Gastroesophageal sphincter (tissue), 4 donors: ENCODE data around the gene GUCA2B. TPM values are rescaled to one million over a fixed set of nuclear protein-coding genes. Genes with fewer than 3 reads are reported as not detected.

Source experiments
- ATAC-seq: fragments of 150-250 bp; one replicate; pipeline ENCODE4 v1.9.1; 2016; ENCODE audit warnings: mild to moderate bottlenecking, moderate library complexity
- H3K27ac ChIP-seq, 4 donors: fragments of 200-600 bp; sonication (generic) in 3 of 4; 1 replicate in 3 of 4; 2 replicates in 1 of 4; pipeline ENCODE4 v1.5.1; 2016 to 2019
- H3K27me3 ChIP-seq: fragments of 200-600 bp; sonication (generic); one replicate; pipeline ENCODE4 v1.5.1; 2019
- H3K36me3 ChIP-seq, 2 donors: fragments of 200-600 bp; sonication (generic); one replicate each; pipeline ENCODE4 v1.5.1; 2019; ENCODE audit warnings: control low read depth in 1 of 2
- H3K4me1 ChIP-seq, 3 donors: fragments of 200-600 bp; sonication (generic); 1 replicate in 2 of 3; 2 replicates in 1 of 3; pipeline ENCODE4 v1.5.1; 2016 to 2019; ENCODE audit warnings: control low read depth in 2 of 3
- H3K4me3 ChIP-seq, 2 donors: fragments of 200-600 bp; sonication (generic); one replicate each; pipeline ENCODE4 v1.5.1; 2019; ENCODE audit warnings: mild to moderate bottlenecking in 1 of 2, moderate library complexity in 1 of 2
- H3K9me3 ChIP-seq, 3 donors: fragments of 200-600 bp; sonication (generic); one replicate each; pipeline ENCODE4 v1.5.1; 2017 to 2019; ENCODE audit warnings: control low read depth in 2 of 3
- CTCF ChIP-seq, 4 experiments: fragments of 200-600 bp in 2 of 4; fragments of 450-650 bp in 2 of 4; sonication (generic) in 1 of 4; IDR thresholded peaks; one replicate each; pipeline ENCODE4 v1.5.1; 2017 to 2019; ENCODE audit warnings: antibody characterized with exemption in 4 of 4, mild to moderate bottlenecking in 2 of 4, moderate library complexity in 2 of 4
- EP300 ChIP-seq: sonication (generic); formaldehyde crosslinking; IDR thresholded peaks from one replicate; pipeline ENCODE4 v1.6.1; 2017; ENCODE audit warnings: antibody characterized with exemption, mild to moderate bottlenecking
- POLR2A ChIP-seq, 2 donors: fragments of 450-650 bp; IDR thresholded peaks; one replicate each; pipeline ENCODE4 v1.6.1; 2017; ENCODE audit warnings: antibody characterized with exemption in 2 of 2, mild to moderate bottlenecking in 2 of 2, moderate library complexity in 1 of 2
- POLR2AphosphoS5 ChIP-seq: sonication (generic); formaldehyde crosslinking; IDR thresholded peaks from one replicate; pipeline ENCODE4 v1.6.1; 2017; ENCODE audit warnings: antibody characterized with exemption
- WGBS, 2 donors: methylation state at CpG; one replicate each; pipeline ENCODE4 v1.1.5; 2018; ENCODE audit warnings: low coverage in 1 of 2; 5-methylcytosine and 5-hydroxymethylcytosine counted together
- total RNA-seq, 4 donors: library from RNA; depleted of rRNA; stranded (reverse); fragments of >200 nt; gene quantifications; one replicate each; pipeline ENCODE4 v1.1.0, GENCODE V29; 2016

Gene GUCA2B
- total RNA-seq, 4 donors from 2014 or later: not detected

- no peak for ATAC-seq
- no peaks in the 10 kb centered on the region for H3K27me3 ChIP-seq
- H3K4me3 ChIP-seq: no peak overlapping the region
- peaks cover 0 to 59% of the 10 kb centered on the region in 2 donors for H3K36me3 ChIP-seq
- no peak overlapping the region for H3K27ac ChIP-seq
- H3K9me3 ChIP-seq: no peaks in the 10 kb centered on the region
- WGBS, 2 donors: 100% methylated on average over 3 of the region's 3 CpGs
- H3K4me1 ChIP-seq: no peaks in the 10 kb centered on the region
- TF ChIP-seq EP300: no peak
- TF ChIP-seq CTCF (IDR thresholded peaks at IDR 0.05): no peak
- TF ChIP-seq POLR2AphosphoS5: no peak
- TF ChIP-seq POLR2A (IDR thresholded peaks at IDR 0.05): no peak
These were observed 42.6 kb downstream of the GUCA2B start for GRCh38 chr1:42195841-42196240.

GRCh38 chr1:42198251-42198650, 45.0 kb downstream of the GUCA2B start:
- Histone ChIP-seq H3K4me3 (no peak overlapping the region), H3K27me3 (no peaks in the 10 kb centered on the region), H3K4me1 (no peaks in the 10 kb centered on the region), H3K36me3 (peaks cover 0 to 62% of the 10 kb centered on the region in 2 donors), H3K9me3 (no peaks in the 10 kb centered on the region), H3K27ac (no peak overlapping the region)
- ATAC-seq: no peak
- no peak for TF ChIP-seq POLR2A (IDR thresholded peaks at IDR 0.05)
- TF ChIP-seq EP300: no peak
- no peak for TF ChIP-seq POLR2AphosphoS5
- TF ChIP-seq CTCF (IDR thresholded peaks at IDR 0.05): no peak
- WGBS, 2 donors: 83 to 91% methylated on average over 5 of the region's 5 CpGs

GRCh38 chr1:42201986-42202385, 48.8 kb downstream of the GUCA2B start:
- Histone ChIP-seq H3K4me1 (no peaks in the 10 kb centered on the region), H3K27ac (no peak overlapping the region), H3K36me3 (peaks cover 0 to 35% of the 10 kb centered on the region in 2 donors), H3K9me3 (no peaks in the 10 kb centered on the region), H3K27me3 (no peaks in the 10 kb centered on the region), H3K4me3 (no peak overlapping the region)
- TF ChIP-seq POLR2AphosphoS5 (no peak), EP300 (no peak), POLR2A (IDR thresholded peaks at IDR 0.05) (no peak), CTCF (IDR thresholded peaks at IDR 0.05) (no peak)
- ATAC-seq: no peak

Other genes with a start within 250 kb of the GUCA2B start
- gene HIVEP3, start 234.5 kb upstream of the GUCA2B start, total RNA-seq: 1 to 10 TPM; 1.9 to 3.8 (median 2.8) TPM
- not detected for gene GUCA2A, start 11.3 kb downstream of the GUCA2B start, total RNA-seq
- 10 to 100 TPM; 36.3 to 57.1 (median 41.4) TPM for gene FOXJ3, start 181.8 kb downstream of the GUCA2B start, total RNA-seq
- 1 to 10 TPM; 2.9 to 7.0 (median 4.0) TPM for gene RIMKLA, start 227.4 kb downstream of the GUCA2B start, total RNA-seq